Neural cell (in vitro differentiated cells): ENCODE measurements around the gene HPCA.

Experiments used
- EP300 ChIP-seq: fragments of 450-650 bp; conservative IDR thresholded peaks from 2 replicates; pipeline ENCODE4 v1.6.1; 2014; ENCODE audit warnings: antibody characterized with exemption, mild to moderate bottlenecking, moderate library complexity; ENCODE audit not compliant: poor library complexity, severe bottlenecking
- EZH2 ChIP-seq: fragments of 200-600, 300-800 bp; shearing (Covaris generic), sonication (generic); IDR thresholded peaks from 2 replicates; pipeline ENCODE4 v1.6.1; 2014; ENCODE audit warnings: antibody characterized with exemption, low read length, borderline replicate concordance, mild to moderate bottlenecking; ENCODE audit not compliant: insufficient read depth, poor library complexity, severe bottlenecking
- MXI1 ChIP-seq: fragments of 450-650 bp; conservative IDR thresholded peaks from 2 replicates; pipeline ENCODE4 v1.6.1; 2014; ENCODE audit warnings: antibody characterized with exemption, mild to moderate bottlenecking; ENCODE audit not compliant: poor library complexity, severe bottlenecking
- POLR2AphosphoS5 ChIP-seq: IDR thresholded peaks from 2 replicates; pipeline ENCODE4 v1.6.1; 2012
- RAD21 ChIP-seq: fragments of 450-650 bp; conservative IDR thresholded peaks from 2 replicates; pipeline ENCODE4 v1.6.1; 2014; ENCODE audit warnings: antibody characterized with exemption, mild to moderate bottlenecking, moderate library complexity
- SMC3 ChIP-seq: fragments of 450-650 bp; conservative IDR thresholded peaks from 2 replicates; pipeline ENCODE4 v1.6.1; 2014; ENCODE audit warnings: antibody characterized with exemption, mild to moderate bottlenecking, moderate library complexity; ENCODE audit not compliant: poor library complexity
- TAF1 ChIP-seq: IDR thresholded peaks from 2 replicates; pipeline ENCODE4 v1.6.1; 2012; ENCODE audit warnings: low read depth
- TF ChIP-seq, protein P1 (sequence below): fragments of 450-650 bp; IDR thresholded peaks from 2 replicates; pipeline ENCODE4 v1.5.1; 2014; ENCODE audit warnings: antibody characterized with exemption, mild to moderate bottlenecking, moderate library complexity; ENCODE audit not compliant: poor library complexity, severe bottlenecking
- TF ChIP-seq, protein P2 (sequence below): IDR thresholded peaks from 2 replicates; pipeline ENCODE4 v1.6.1; 2012; ENCODE audit warnings: borderline replicate concordance

DNA sequence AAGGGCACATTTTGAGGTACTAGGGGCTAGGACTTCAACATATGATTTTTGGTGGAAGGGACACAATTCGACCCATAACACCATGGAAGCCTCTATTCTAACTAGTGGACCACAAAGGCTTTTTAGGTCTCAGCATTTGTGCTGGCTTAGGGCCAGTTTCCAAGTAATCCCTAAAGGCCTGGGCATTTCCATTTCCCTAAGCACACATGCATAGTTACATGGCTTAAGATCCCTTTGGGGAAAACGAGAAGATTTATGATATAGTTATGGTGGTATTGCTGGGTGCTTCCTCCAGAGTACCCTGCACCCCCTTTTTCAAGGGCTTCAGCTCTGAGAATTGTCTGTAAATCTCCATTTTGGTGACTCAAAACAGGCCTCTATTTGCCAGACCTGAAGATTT lies 43.1 kb downstream of the HPCA start:
- TF ChIP-seq, protein P1, sequence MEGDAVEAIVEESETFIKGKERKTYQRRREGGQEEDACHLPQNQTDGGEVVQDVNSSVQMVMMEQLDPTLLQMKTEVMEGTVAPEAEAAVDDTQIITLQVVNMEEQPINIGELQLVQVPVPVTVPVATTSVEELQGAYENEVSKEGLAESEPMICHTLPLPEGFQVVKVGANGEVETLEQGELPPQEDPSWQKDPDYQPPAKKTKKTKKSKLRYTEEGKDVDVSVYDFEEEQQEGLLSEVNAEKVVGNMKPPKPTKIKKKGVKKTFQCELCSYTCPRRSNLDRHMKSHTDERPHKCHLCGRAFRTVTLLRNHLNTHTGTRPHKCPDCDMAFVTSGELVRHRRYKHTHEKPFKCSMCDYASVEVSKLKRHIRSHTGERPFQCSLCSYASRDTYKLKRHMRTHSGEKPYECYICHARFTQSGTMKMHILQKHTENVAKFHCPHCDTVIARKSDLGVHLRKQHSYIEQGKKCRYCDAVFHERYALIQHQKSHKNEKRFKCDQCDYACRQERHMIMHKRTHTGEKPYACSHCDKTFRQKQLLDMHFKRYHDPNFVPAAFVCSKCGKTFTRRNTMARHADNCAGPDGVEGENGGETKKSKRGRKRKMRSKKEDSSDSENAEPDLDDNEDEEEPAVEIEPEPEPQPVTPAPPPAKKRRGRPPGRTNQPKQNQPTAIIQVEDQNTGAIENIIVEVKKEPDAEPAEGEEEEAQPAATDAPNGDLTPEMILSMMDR: no peak
- TF ChIP-seq EP300 (no peak), EZH2 (no peak), RAD21 (no peak), POLR2AphosphoS5 (no peak), MXI1 (no peak), TAF1 (no peak), SMC3 (no peak)
- TF ChIP-seq, protein P2, sequence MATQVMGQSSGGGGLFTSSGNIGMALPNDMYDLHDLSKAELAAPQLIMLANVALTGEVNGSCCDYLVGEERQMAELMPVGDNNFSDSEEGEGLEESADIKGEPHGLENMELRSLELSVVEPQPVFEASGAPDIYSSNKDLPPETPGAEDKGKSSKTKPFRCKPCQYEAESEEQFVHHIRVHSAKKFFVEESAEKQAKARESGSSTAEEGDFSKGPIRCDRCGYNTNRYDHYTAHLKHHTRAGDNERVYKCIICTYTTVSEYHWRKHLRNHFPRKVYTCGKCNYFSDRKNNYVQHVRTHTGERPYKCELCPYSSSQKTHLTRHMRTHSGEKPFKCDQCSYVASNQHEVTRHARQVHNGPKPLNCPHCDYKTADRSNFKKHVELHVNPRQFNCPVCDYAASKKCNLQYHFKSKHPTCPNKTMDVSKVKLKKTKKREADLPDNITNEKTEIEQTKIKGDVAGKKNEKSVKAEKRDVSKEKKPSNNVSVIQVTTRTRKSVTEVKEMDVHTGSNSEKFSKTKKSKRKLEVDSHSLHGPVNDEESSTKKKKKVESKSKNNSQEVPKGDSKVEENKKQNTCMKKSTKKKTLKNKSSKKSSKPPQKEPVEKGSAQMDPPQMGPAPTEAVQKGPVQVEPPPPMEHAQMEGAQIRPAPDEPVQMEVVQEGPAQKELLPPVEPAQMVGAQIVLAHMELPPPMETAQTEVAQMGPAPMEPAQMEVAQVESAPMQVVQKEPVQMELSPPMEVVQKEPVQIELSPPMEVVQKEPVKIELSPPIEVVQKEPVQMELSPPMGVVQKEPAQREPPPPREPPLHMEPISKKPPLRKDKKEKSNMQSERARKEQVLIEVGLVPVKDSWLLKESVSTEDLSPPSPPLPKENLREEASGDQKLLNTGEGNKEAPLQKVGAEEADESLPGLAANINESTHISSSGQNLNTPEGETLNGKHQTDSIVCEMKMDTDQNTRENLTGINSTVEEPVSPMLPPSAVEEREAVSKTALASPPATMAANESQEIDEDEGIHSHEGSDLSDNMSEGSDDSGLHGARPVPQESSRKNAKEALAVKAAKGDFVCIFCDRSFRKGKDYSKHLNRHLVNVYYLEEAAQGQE: no peak
